IMR-90 (cell line): Measurements from ENCODE around the gene DCN. TPM values are rescaled to one million over a fixed set of nuclear protein-coding genes. Genes with fewer than 3 reads are reported as not detected.

Source experiments
- ATAC-seq: fragments of 200-7000 bp; cut with Tn5 transposase; 2 replicates; pipeline ENCODE4 v1.9.1; 2020; ENCODE audit warnings: low read depth, mild to moderate bottlenecking, moderate library complexity
- BruUV-seq: library from RNA; stranded (reverse); fragments of 400-500 nt; replicated peaks from 2 replicates; lab custom pipeline; 2021; lab: Mats Ljungman, UMichigan
- CTCF ChIA-PET: fragments of 300-600 bp; formaldehyde crosslinking; extraction: SDS; loops from one replicate; lab custom pipeline; 2021; ENCODE audit warnings: antibody characterized with exemption; lab: Yijun Ruan, JAX
- POLR2A ChIA-PET: fragments of 300-600 bp; sonication (Branson Sonifier 250); formaldehyde crosslinking; loops from one replicate; lab custom pipeline; 2022; ENCODE audit warnings: antibody characterized with exemption; ENCODE audit not compliant: unreplicated experiment; lab: Charles Lee
- DNase-seq: peaks from one replicate; pipeline ENCODE4 v3.0.0; 2013
- H2AFZ ChIP-seq: replicated peaks from 2 replicates; pipeline ENCODE3; 2013; ENCODE audit warnings: low read length, mild to moderate bottlenecking; ENCODE audit not compliant: poor library complexity
- H2AK5ac ChIP-seq: 2 replicates; pipeline ENCODE4 v1.6.1; 2013; ENCODE audit warnings: low read depth, low read length, inconsistent platforms
- H2AK9ac ChIP-seq: replicated peaks from 2 replicates; pipeline ENCODE3; 2013; ENCODE audit warnings: mild to moderate bottlenecking, low read depth, low read length, moderate library complexity; ENCODE audit not compliant: poor library complexity
- H2BK120ac ChIP-seq: 2 replicates; pipeline ENCODE4 v1.6.1; 2013; ENCODE audit warnings: low read depth, low read length, inconsistent platforms
- H2BK15ac ChIP-seq: 3 replicates; pipeline ENCODE4 v1.6.1; 2013; ENCODE audit warnings: low read depth, low read length, inconsistent platforms
- H2BK20ac ChIP-seq: 2 replicates; pipeline ENCODE4 v1.6.1; 2013; ENCODE audit warnings: low read depth, mild to moderate bottlenecking, inconsistent platforms, low read length, moderate library complexity
- H2BK5ac ChIP-seq: 2 replicates; pipeline ENCODE4 v1.6.1; 2013; ENCODE audit warnings: mild to moderate bottlenecking, low read depth, low read length, inconsistent platforms; ENCODE audit not compliant: poor library complexity, severe bottlenecking
- H3K14ac ChIP-seq: replicated peaks from 2 replicates; pipeline ENCODE4 v1.6.1; 2013; ENCODE audit warnings: low read depth, low read length, inconsistent platforms
- H3K18ac ChIP-seq: 2 replicates; pipeline ENCODE4 v1.6.1; 2013; ENCODE audit warnings: low read depth, low read length, control low read depth
- H3K23ac ChIP-seq: 2 replicates; pipeline ENCODE4 v1.6.1; 2013; ENCODE audit warnings: low read depth, low read length, inconsistent platforms
- H3K27ac ChIP-seq: 2 replicates; pipeline ENCODE4 v1.5.1; 2013; ENCODE audit warnings: mild to moderate bottlenecking, control low read depth, low read length; ENCODE audit not compliant: insufficient read depth
- H3K27me3 ChIP-seq: 2 replicates; pipeline ENCODE4 v1.6.1; 2013; ENCODE audit warnings: low read length; ENCODE audit not compliant: control insufficient read depth, insufficient read depth
- H3K36me3 ChIP-seq: 2 replicates; pipeline ENCODE4 v1.6.1; 2013; ENCODE audit warnings: low read length, mixed read lengths; ENCODE audit not compliant: control insufficient read depth, insufficient read depth
- H3K4ac ChIP-seq: 2 replicates; pipeline ENCODE4 v1.6.1; 2013; ENCODE audit warnings: low read depth, low read length, inconsistent platforms
- H3K4me1 ChIP-seq: 2 replicates; pipeline ENCODE4 v1.6.1; 2013; ENCODE audit warnings: low read length, mixed read lengths; ENCODE audit not compliant: control insufficient read depth, insufficient read depth
- H3K4me2 ChIP-seq: 2 replicates; pipeline ENCODE4 v1.6.1; 2013; ENCODE audit warnings: low read depth, mild to moderate bottlenecking, control low read depth, low read length, moderate library complexity
- H3K4me3 ChIP-seq: 2 replicates; pipeline ENCODE4 v1.5.1; 2013; ENCODE audit warnings: low read depth, mild to moderate bottlenecking, control low read depth, low read length, moderate library complexity; ENCODE audit not compliant: insufficient read depth
- H3K56ac ChIP-seq: 2 replicates; pipeline ENCODE4 v1.6.1; 2013; ENCODE audit warnings: low read length, inconsistent platforms; ENCODE audit not compliant: insufficient read depth; ENCODE audit errors: extremely low read depth
- H3K79me1 ChIP-seq, 2 experiments: 2 replicates each; pipeline ENCODE4 v1.6.1; 2013; ENCODE audit warnings: low read length in 2 of 2, inconsistent platforms in 1 of 2, low read depth in 1 of 2
- H3K9ac ChIP-seq: 2 replicates; pipeline ENCODE4 v1.6.1; 2013; ENCODE audit warnings: low read depth, low read length, control low read depth
- H3K9me1 ChIP-seq: 2 replicates; pipeline ENCODE4 v1.6.1; 2013; ENCODE audit warnings: low read length, inconsistent platforms; ENCODE audit not compliant: insufficient read depth
- H3K9me3 ChIP-seq: 2 replicates; pipeline ENCODE4 v1.6.1; 2013; ENCODE audit warnings: low read length; ENCODE audit not compliant: control insufficient read depth, insufficient read depth
- H4K20me1 ChIP-seq: 2 replicates; pipeline ENCODE4 v1.6.1; 2013; ENCODE audit warnings: low read length, inconsistent platforms; ENCODE audit not compliant: insufficient read depth
- H4K5ac ChIP-seq: 2 replicates; pipeline ENCODE4 v1.6.1; 2013; ENCODE audit warnings: mild to moderate bottlenecking, low read depth, low read length, control low read depth
- H4K8ac ChIP-seq, 2 experiments: 2 replicates each; pipeline ENCODE4 v1.6.1; 2013; ENCODE audit warnings: low read depth in 2 of 2, low read length in 2 of 2, control low read depth in 1 of 2, inconsistent platforms in 1 of 2
- H4K91ac ChIP-seq: 2 replicates; pipeline ENCODE4 v1.6.1; 2013; ENCODE audit warnings: low read depth, low read length, inconsistent platforms; ENCODE audit not compliant: insufficient read depth
- BHLHE40 ChIP-seq: fragments of 150-350 bp; IDR thresholded peaks from 2 replicates; pipeline ENCODE4 v1.6.1; 2016; ENCODE audit warnings: mild to moderate bottlenecking, low read depth, low read length
- CEBPB ChIP-seq: IDR thresholded peaks from 2 replicates; pipeline ENCODE4 v1.6.1; 2012; ENCODE audit warnings: low read depth, low read length, improper control_type of control experiment
- CHD1 ChIP-seq: IDR thresholded peaks from 2 replicates; pipeline ENCODE4 v1.6.1; 2012; ENCODE audit warnings: low read depth, low read length, improper control_type of control experiment
- FOS ChIP-seq: fragments of 150-350 bp; IDR thresholded peaks from 2 replicates; pipeline ENCODE4 v1.6.1; 2016; ENCODE audit warnings: low read depth, low read length
- MAFK ChIP-seq: IDR thresholded peaks from 2 replicates; pipeline ENCODE4 v1.6.1; 2012; ENCODE audit warnings: low read depth, low read length, improper control_type of control experiment
- MAZ ChIP-seq: IDR thresholded peaks from 2 replicates; pipeline ENCODE4 v1.6.1; 2012; ENCODE audit warnings: low read depth, mild to moderate bottlenecking, low read length, improper control_type of control experiment, moderate library complexity, borderline replicate concordance
- MXI1 ChIP-seq: IDR thresholded peaks from 2 replicates; pipeline ENCODE4 v1.6.1; 2012; ENCODE audit warnings: low read depth, mild to moderate bottlenecking, low read length, moderate library complexity, borderline replicate concordance
- NFE2L2 ChIP-seq: fragments of 150-350 bp; IDR thresholded peaks from 2 replicates; pipeline ENCODE4 v1.6.1; 2016; ENCODE audit warnings: low read depth, mild to moderate bottlenecking, low read length
- POLR2A ChIP-seq: IDR thresholded peaks from 2 replicates; pipeline ENCODE4 v1.6.1; 2012; ENCODE audit warnings: mild to moderate bottlenecking, low read depth, low read length
- RAD21 ChIP-seq: IDR thresholded peaks from 2 replicates; pipeline ENCODE4 v1.6.1; 2012; ENCODE audit warnings: low read length, improper control_type of control experiment
- RCOR1 ChIP-seq: IDR thresholded peaks from 2 replicates; pipeline ENCODE4 v1.6.1; 2012; ENCODE audit warnings: mild to moderate bottlenecking, low read length, improper control_type of control experiment; ENCODE audit not compliant: insufficient replicate concordance
- RFX5 ChIP-seq: IDR thresholded peaks from 2 replicates; pipeline ENCODE4 v1.8.0; 2012; ENCODE audit warnings: low read depth, mild to moderate bottlenecking, low read length, moderate library complexity
- SMC3 ChIP-seq: fragments of 150-350 bp; IDR thresholded peaks from 2 replicates; pipeline ENCODE4 v1.6.1; 2016; ENCODE audit warnings: low read depth, mild to moderate bottlenecking, antibody characterized with exemption, low read length, moderate library complexity
- WGBS, 2 experiments: methylation state at CpG; one replicate each; pipeline versions ENCODE4 v1.1.5 to v1.1.7; 2013; ENCODE audit warnings: missing lambda C conversion rate in 2 of 2; ENCODE audit not compliant: insufficient read length in 1 of 2; ENCODE audit errors: extremely low coverage in 2 of 2; 5-methylcytosine and 5-hydroxymethylcytosine counted together
- dilution Hi-C: fragments of 300-500 bp; cut with HindIII; formaldehyde crosslinking; loops from one replicate; pipeline ENCODE4 v1.14.3; 2018; ENCODE audit warnings: low sequenced_read_pairs; ENCODE audit not compliant: unreplicated experiment
- in situ Hi-C: fragments of 300-500 bp; cut with MboI; formaldehyde crosslinking; loops from 3 replicates; pipeline ENCODE4 v1.14.3; 2019; ENCODE audit warnings: low sequenced_read_pairs, inconsistent platforms, mixed read lengths
- intact Hi-C: fragments of 100-400 bp; cut with micrococcal nuclease; formaldehyde crosslinking; loops from 2 replicates; pipeline ENCODE4 v1.10.0; 2022
- polyA plus RNA-seq, 3 experiments: library from polyadenylated mRNA; depleted of rRNA; stranded (reverse); fragments of >200 nt; gene quantifications; 2 replicates each; pipeline ENCODE4 v1.2.3, GENCODE V29; 2012; ENCODE audit warnings: low replicate concordance in 1 of 3
- total RNA-seq: library from RNA; depleted of rRNA; stranded (reverse); fragments of >200 nt; gene quantifications from 2 replicates; pipeline ENCODE4 v1.2.3, GENCODE V29; 2012
- TF ChIP-seq, protein P1 (sequence below): fragments of 150-350 bp; IDR thresholded peaks from 2 replicates; pipeline ENCODE4 v1.6.1; 2017; ENCODE audit warnings: mild to moderate bottlenecking, antibody characterized with exemption, low read length, low read depth
- TF ChIP-seq, protein P2 (sequence below): conservative IDR thresholded peaks from 2 replicates; pipeline ENCODE4 v1.5.1; 2012; ENCODE audit warnings: mild to moderate bottlenecking, low read depth, low read length, improper control_type of control experiment
- TF ChIP-seq, protein P3 (sequence below): fragments of 150-350 bp; IDR thresholded peaks from 2 replicates; pipeline ENCODE4 v1.6.1; 2016; ENCODE audit warnings: low read depth, mild to moderate bottlenecking, low read length, moderate library complexity, borderline replicate concordance

Gene DCN
- total and polyA plus RNA-seq, 2 of the 4 experiments (the other 2 are of a cell fraction) = 241 to 965 TPM

DNA sequence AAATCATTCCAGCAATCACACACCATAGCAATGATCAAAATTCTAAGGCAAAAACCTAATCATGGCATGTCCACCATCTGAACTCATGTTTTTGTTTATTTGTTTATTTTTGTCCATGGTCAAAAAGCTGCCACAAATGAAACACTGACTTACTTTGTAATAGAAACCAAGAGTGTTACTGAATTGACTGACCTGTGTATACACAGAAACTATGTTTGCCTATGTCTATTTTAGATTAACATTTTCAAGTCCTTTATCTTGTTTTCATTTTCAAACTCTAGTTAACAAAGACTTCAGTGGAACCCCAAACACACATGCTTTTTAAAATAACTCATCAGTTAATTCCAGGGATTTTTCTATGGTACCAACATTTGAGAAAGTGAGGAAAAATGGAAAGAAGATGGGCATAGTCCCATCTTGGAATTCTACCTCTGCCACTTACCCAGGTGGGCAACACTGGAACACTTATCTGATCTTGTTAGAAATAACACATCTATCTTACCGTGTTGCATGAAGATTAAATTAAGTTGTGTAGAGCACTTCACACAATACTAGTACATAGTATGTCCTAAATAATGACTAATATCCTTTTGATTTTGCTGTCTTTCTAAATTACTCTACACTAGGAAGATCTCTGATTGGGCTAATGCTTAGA, 77.7 kb downstream of the DCN start:
- no peak overlapping the region for H2AFZ ChIP-seq
- intact Hi-C loops = loop anchor here (5.0 kb wide), 1 partner anchor 108 kb away; no protein-coding TSS in a partner anchor

More for the DNA sequence above, 77.7 kb downstream of the DCN start:
- Histone ChIP-seq H4K91ac (no peak overlapping the region), H3K9me3 (no peaks in the 10 kb centered on the region), H3K14ac (no peak overlapping the region), H3K23ac (no peak overlapping the region), H2BK5ac (no peak overlapping the region), H3K4me2 (peak overlapping the region; percentile 33; the same call in 1 of the 2 replicates), H4K20me1 (no peaks in the 10 kb centered on the region), H3K27ac (no peak overlapping the region), H3K56ac (no peak overlapping the region), H2AK9ac (no peak overlapping the region), H2BK15ac (no peak overlapping the region), H3K9me1 (no peaks in the 10 kb centered on the region; the same call in 1 of the 2 replicates), H3K36me3 (peaks cover 9% of the 10 kb centered on the region), H3K9ac (no peak overlapping the region), H4K5ac (no peak overlapping the region; the same call in 1 of the 2 replicates), H2BK120ac (no peak overlapping the region), H2BK20ac (no peak overlapping the region), H2AK5ac (no peak overlapping the region), H3K4ac (no peak overlapping the region), H3K4me1 (peaks cover 3% of the 10 kb centered on the region; the same call in 1 of the 2 replicates), H3K18ac (peak overlapping the region; percentile 12; the same call in 1 of the 2 replicates), H4K8ac (no peak overlapping the region), H3K4me3 (no peak overlapping the region), H3K27me3 (no peaks in the 10 kb centered on the region), H3K79me1 (peaks cover 0 to 13% of the 10 kb centered on the region in 2 experiments; a peak in 3 of 4 replicates)
- no CpG with 5 or more reads among the region's 1 CpG for WGBS, 2 experiments
- ChIA-PET CTCF (no interaction called here), POLR2A (no interaction called here)
- BruUV-seq = no TSS peak
- in situ Hi-C loops (no loop called here), dilution Hi-C loops (no loop called here)
- no peak for ATAC-seq
- TF ChIP-seq, protein P1, sequence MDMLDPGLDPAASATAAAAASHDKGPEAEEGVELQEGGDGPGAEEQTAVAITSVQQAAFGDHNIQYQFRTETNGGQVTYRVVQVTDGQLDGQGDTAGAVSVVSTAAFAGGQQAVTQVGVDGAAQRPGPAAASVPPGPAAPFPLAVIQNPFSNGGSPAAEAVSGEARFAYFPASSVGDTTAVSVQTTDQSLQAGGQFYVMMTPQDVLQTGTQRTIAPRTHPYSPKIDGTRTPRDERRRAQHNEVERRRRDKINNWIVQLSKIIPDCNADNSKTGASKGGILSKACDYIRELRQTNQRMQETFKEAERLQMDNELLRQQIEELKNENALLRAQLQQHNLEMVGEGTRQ = no peak
- no peak for TF ChIP-seq NFE2L2
- TF ChIP-seq MAFK = no peak
- TF ChIP-seq CEBPB = no peak
- no peak for TF ChIP-seq FOS
- TF ChIP-seq, protein P2, sequence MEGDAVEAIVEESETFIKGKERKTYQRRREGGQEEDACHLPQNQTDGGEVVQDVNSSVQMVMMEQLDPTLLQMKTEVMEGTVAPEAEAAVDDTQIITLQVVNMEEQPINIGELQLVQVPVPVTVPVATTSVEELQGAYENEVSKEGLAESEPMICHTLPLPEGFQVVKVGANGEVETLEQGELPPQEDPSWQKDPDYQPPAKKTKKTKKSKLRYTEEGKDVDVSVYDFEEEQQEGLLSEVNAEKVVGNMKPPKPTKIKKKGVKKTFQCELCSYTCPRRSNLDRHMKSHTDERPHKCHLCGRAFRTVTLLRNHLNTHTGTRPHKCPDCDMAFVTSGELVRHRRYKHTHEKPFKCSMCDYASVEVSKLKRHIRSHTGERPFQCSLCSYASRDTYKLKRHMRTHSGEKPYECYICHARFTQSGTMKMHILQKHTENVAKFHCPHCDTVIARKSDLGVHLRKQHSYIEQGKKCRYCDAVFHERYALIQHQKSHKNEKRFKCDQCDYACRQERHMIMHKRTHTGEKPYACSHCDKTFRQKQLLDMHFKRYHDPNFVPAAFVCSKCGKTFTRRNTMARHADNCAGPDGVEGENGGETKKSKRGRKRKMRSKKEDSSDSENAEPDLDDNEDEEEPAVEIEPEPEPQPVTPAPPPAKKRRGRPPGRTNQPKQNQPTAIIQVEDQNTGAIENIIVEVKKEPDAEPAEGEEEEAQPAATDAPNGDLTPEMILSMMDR = no peak
- TF ChIP-seq RCOR1 = no peak
- no peak for TF ChIP-seq CHD1
- TF ChIP-seq, protein P3, sequence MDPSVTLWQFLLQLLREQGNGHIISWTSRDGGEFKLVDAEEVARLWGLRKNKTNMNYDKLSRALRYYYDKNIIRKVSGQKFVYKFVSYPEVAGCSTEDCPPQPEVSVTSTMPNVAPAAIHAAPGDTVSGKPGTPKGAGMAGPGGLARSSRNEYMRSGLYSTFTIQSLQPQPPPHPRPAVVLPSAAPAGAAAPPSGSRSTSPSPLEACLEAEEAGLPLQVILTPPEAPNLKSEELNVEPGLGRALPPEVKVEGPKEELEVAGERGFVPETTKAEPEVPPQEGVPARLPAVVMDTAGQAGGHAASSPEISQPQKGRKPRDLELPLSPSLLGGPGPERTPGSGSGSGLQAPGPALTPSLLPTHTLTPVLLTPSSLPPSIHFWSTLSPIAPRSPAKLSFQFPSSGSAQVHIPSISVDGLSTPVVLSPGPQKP = no peak
- no peak for TF ChIP-seq SMC3
- no peak for TF ChIP-seq BHLHE40
- no peak for TF ChIP-seq RAD21
- TF ChIP-seq POLR2A = no peak
- no peak for TF ChIP-seq MAZ
- TF ChIP-seq MXI1 = no peak
- TF ChIP-seq RFX5 = no peak
- no peak for DNase-seq
